Thyroid gland (tissue), 4 donors: ENCODE measurements around the gene DCDC1.

Experiments used
- POLR2A ChIP-seq, 2 donors: fragments of 450-650 bp; IDR thresholded peaks; one replicate each; pipeline ENCODE4 v1.6.1; 2017; ENCODE audit warnings: antibody characterized with exemption in 2 of 2, mild to moderate bottlenecking in 2 of 2, moderate library complexity in 1 of 2
- TF ChIP-seq, protein P1 (sequence below), 6 experiments: fragments of 200-600 bp in 3 of 6; fragments of 450-650 bp in 3 of 6; sonication (generic) in 3 of 6; IDR thresholded peaks; one replicate each; pipeline ENCODE4 v1.5.1; 2016 to 2019; ENCODE audit warnings: antibody characterized with exemption in 6 of 6, mild to moderate bottlenecking in 2 of 6, inconsistent platforms in 1 of 6, moderate library complexity in 1 of 6

DNA sequence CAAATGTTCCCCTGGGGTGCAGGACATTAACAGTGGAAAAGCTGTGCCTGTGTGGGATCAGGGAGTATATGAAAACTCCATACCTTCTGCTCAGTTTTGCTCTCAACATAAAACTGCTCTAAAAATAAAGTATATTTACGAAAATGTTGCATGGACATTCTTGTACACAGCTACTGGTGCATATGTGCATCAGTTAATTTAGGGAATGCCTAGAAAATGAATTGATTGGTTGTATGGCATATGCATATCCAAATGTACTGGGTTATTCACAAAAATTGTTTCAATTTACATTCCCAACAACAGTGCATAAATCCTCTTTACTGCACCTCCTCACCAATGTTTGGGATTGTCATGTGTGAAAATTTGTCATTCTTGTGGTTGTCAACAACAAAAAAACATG lies 532.3 kb downstream of the DCDC1 start:
- TF ChIP-seq, protein P1, sequence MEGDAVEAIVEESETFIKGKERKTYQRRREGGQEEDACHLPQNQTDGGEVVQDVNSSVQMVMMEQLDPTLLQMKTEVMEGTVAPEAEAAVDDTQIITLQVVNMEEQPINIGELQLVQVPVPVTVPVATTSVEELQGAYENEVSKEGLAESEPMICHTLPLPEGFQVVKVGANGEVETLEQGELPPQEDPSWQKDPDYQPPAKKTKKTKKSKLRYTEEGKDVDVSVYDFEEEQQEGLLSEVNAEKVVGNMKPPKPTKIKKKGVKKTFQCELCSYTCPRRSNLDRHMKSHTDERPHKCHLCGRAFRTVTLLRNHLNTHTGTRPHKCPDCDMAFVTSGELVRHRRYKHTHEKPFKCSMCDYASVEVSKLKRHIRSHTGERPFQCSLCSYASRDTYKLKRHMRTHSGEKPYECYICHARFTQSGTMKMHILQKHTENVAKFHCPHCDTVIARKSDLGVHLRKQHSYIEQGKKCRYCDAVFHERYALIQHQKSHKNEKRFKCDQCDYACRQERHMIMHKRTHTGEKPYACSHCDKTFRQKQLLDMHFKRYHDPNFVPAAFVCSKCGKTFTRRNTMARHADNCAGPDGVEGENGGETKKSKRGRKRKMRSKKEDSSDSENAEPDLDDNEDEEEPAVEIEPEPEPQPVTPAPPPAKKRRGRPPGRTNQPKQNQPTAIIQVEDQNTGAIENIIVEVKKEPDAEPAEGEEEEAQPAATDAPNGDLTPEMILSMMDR (IDR thresholded peaks at IDR 0.05), result no peak
- no peak for TF ChIP-seq POLR2A (IDR thresholded peaks at IDR 0.05)
